ENCODE data around the gene OOSP4A.

The OOSP4A gene

DNA sequence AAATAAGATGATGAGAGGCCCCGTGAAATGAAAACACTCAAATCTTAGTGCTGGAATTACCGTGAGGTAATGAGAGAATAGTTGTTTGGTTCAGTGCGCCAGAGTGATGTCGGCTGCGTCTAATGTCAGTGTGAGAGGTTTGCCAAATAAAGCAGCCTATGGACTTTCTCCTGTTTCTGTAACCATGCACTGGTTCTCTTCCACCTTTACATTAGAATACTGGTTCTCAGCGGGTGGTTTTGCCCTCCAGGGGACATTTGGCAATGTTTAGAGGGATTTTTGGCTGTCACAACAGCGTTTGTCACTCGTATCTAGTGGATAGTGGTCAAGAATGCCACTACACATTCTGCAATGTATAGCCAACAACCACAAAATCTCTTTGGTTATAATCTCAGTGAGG, 54.2 kb downstream of the OOSP4A start:
- H3K27ac ChIP-seq (ENCODE audit: low read depth, low read length): no peak overlapping the region
- no peak overlapping the region for H3K4me3 ChIP-seq (ENCODE audit: low read depth, low read length)
- no peak overlapping the region for H3K9ac ChIP-seq (ENCODE audit: low read depth, low read length)
- peaks cover 12% of the 10 kb centered on the region for H3K4me1 ChIP-seq (ENCODE audit: control insufficient read depth, insufficient read depth, low read length)
- no peaks in the 10 kb centered on the region for H3K27me3 ChIP-seq (ENCODE audit: control insufficient read depth, insufficient read depth, low read length)
- H3K9me3 ChIP-seq (ENCODE audit: control insufficient read depth, insufficient read depth, low read length): no peaks in the 10 kb centered on the region
- no peaks in the 10 kb centered on the region for H3K36me3 ChIP-seq (ENCODE audit: control insufficient read depth, insufficient read depth, low read length)

Measured in HUES48 (cell line).